Tibial nerve (tissue), 3 donors: ENCODE measurements around the gene CYP2A6.

Source experiments
- POLR2A ChIP-seq, 2 donors: fragments of 450-650 bp; IDR thresholded peaks; one replicate each; pipeline ENCODE4 v1.6.1; 2017; ENCODE audit warnings: antibody characterized with exemption in 2 of 2, mild to moderate bottlenecking in 2 of 2, moderate library complexity in 2 of 2
- TF ChIP-seq, protein P1 (sequence below), 5 experiments: fragments of 200-600 bp in 3 of 5; fragments of 450-650 bp in 2 of 5; sonication (generic) in 3 of 5; IDR thresholded peaks; one replicate each; pipeline ENCODE4 v1.5.1; 2016 to 2019; ENCODE audit warnings: antibody characterized with exemption in 5 of 5, mild to moderate bottlenecking in 3 of 5, moderate library complexity in 2 of 5

DNA sequence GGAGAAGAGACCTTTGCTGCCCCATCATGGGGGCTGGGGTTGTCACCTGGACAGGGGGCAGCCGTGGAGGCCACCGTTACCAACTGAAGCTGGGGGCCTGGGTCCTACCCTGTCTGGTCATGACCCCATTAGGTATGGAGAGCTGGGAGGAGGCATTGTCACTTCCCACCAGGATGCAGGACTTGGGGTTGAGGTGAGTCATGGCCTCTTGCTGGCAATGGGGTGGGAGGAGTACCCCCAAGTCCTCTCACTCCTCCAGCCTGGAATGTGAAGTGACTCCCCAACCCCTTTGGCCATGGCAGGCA, 42.3 kb downstream of the CYP2A6 start:
- TF ChIP-seq, protein P1, sequence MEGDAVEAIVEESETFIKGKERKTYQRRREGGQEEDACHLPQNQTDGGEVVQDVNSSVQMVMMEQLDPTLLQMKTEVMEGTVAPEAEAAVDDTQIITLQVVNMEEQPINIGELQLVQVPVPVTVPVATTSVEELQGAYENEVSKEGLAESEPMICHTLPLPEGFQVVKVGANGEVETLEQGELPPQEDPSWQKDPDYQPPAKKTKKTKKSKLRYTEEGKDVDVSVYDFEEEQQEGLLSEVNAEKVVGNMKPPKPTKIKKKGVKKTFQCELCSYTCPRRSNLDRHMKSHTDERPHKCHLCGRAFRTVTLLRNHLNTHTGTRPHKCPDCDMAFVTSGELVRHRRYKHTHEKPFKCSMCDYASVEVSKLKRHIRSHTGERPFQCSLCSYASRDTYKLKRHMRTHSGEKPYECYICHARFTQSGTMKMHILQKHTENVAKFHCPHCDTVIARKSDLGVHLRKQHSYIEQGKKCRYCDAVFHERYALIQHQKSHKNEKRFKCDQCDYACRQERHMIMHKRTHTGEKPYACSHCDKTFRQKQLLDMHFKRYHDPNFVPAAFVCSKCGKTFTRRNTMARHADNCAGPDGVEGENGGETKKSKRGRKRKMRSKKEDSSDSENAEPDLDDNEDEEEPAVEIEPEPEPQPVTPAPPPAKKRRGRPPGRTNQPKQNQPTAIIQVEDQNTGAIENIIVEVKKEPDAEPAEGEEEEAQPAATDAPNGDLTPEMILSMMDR (IDR thresholded peaks at IDR 0.05), result no peak
- TF ChIP-seq POLR2A (IDR thresholded peaks at IDR 0.05), result no peak
